ENCODE results near the gene UQCR10.

DNA sequence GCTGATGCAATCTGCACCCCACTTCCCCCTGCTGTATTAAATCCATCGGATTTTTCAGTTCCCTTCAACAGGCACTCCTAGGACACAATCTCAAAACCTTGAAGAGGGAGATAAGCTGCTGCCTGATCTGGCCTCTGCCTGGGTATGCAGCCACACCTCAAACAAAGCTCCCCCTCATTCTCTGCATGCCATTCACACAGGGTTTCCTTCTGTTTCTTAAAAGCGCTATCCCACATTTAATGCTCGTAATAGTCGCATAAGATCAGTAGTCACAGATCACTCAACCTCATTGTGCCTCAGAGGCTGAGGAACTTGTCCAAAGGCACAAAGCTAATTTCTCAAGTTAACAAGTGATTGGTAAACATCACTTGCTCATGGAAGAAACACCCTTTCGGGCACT, 34.0 kb downstream of the UQCR10 start:
- no peak for TF ChIP-seq POLR2AphosphoS5 (IDR thresholded peaks at IDR 0.05; ENCODE audit: low read depth, low read length)
- no peak for TF ChIP-seq POLR2A (IDR thresholded peaks at IDR 0.05; ENCODE audit: low read depth, low read length)
